Cardiac fibroblast (primary cell): ENCODE measurements around the gene RDX.
"Not testable (repeated sequence)": the region's sequence is repeated elsewhere in the genome, so short reads cannot be mapped to it uniquely, and the experiment has no call there.

Source experiments
- DNase-seq, 2 donors: peaks; one replicate each; pipeline versions ENCODE4 v3.0.0 to v3.0.0-alpha.2; 2010; ENCODE audit warnings: low read depth in 2 of 2
- H3K4me3 ChIP-seq, 2 donors: replicated peaks in 1 of 2; 1 replicate in 1 of 2; 2 replicates in 1 of 2; pipeline ENCODE4 v1.5.1; 2011; ENCODE audit warnings: low read depth in 2 of 2, low read length in 2 of 2, mild to moderate bottlenecking in 2 of 2, moderate library complexity in 1 of 2
- CTCF ChIP-seq: IDR thresholded peaks from one replicate; pipeline ENCODE4 v1.5.1; 2011; ENCODE audit warnings: low read depth, mild to moderate bottlenecking, low read length, inconsistent platforms

RDX gene

GRCh38 chr11:110297726-110298300 lies 1.4 kb upstream of the RDX start:
- H3K4me3 ChIP-seq, result no peak overlapping the region
- DNase-seq, result no peak
- TF ChIP-seq CTCF, result no peak

- no peak for TF ChIP-seq CTCF
- peak in 1 of 2 donors; percentile 37 for DNase-seq
- peak overlapping the region; percentile 67 to 94 for H3K4me3 ChIP-seq
Measured at GRCh38 chr11:110297076-110297725, 787 bp upstream of the RDX start.

- peak; percentile 37 to 40 for DNase-seq
- TF ChIP-seq CTCF, result no peak
- H3K4me3 ChIP-seq, result peak overlapping the region; percentile 67 to 94
Measured at GRCh38 chr11:110295531-110296225, 736 bp downstream of the RDX start.

- no peak for DNase-seq
- H3K4me3 ChIP-seq, result peak overlapping the region; percentile 67 to 94
- no peak for TF ChIP-seq CTCF
Measured at GRCh38 chr11:110295086-110295485, 1.3 kb downstream of the RDX start.

GRCh38 chr11:110294509-110294908 lies 1.9 kb downstream of the RDX start:
- peak overlapping the region; percentile 67 to 94 for H3K4me3 ChIP-seq
- no peak for DNase-seq
- TF ChIP-seq CTCF, result no peak

- H3K4me3 ChIP-seq, result no peak overlapping the region
- DNase-seq, result no peak
- TF ChIP-seq CTCF, result no peak
Measured at GRCh38 chr11:110293389-110293788, 3.0 kb downstream of the RDX start.

GRCh38 chr11:110292146-110292545 lies 4.3 kb downstream of the RDX start:
- not testable (repeated sequence) for DNase-seq, H3K4me3 ChIP-seq
